ENCODE results near the gene SHCBP1. TPM values are rescaled to one million over a fixed set of nuclear protein-coding genes. Genes with fewer than 3 reads are reported as not detected.

The SHCBP1 gene
- total and polyA plus RNA-seq, 8 donors = 0.04 to 0.86 (median 0.43) TPM; not detected in 1

GRCh38 chr16:46613352-46613751, 7.8 kb downstream of the SHCBP1 start:
- H3K36me3 ChIP-seq = no peaks in the 10 kb centered on the region
- DNase-seq (no peak), FAIRE-seq (no peak), ATAC-seq (no peak)
- intact Hi-C loops (cut with DNase I) = no loop called here
- no peaks in the 10 kb centered on the region for H3K27me3 ChIP-seq
- no peak overlapping the region for H3K27ac ChIP-seq
- no peak overlapping the region for H3K4me3 ChIP-seq
- no peak for TF ChIP-seq CTCF (IDR thresholded peaks at IDR 0.05)
- no peaks in the 10 kb centered on the region for H3K9me3 ChIP-seq
- H3K4me1 ChIP-seq = no peaks in the 10 kb centered on the region
- WGBS, 2 donors = 86 to 90% methylated on average over 2 of the region's 2 CpGs

- H3K27ac ChIP-seq = no peak overlapping the region
- 65 to 88% methylated on average over 3 of the region's 3 CpGs for WGBS, 2 donors
- H3K4me3 ChIP-seq = no peak overlapping the region
- no peaks in the 10 kb centered on the region for H3K36me3 ChIP-seq
- no peak for TF ChIP-seq CTCF (IDR thresholded peaks at IDR 0.05)
- DNase-seq (no peak), ATAC-seq (no peak), FAIRE-seq (no peak)
- intact Hi-C loops (cut with DNase I) = no loop called here
- H3K27me3 ChIP-seq = no peaks in the 10 kb centered on the region
- no peaks in the 10 kb centered on the region for H3K4me1 ChIP-seq
- no peaks in the 10 kb centered on the region for H3K9me3 ChIP-seq
These were observed 9.1 kb downstream of the SHCBP1 start for GRCh38 chr16:46612121-46612520.

GRCh38 chr16:46607529-46607928, 13.7 kb downstream of the SHCBP1 start:
- no peaks in the 10 kb centered on the region for H3K36me3 ChIP-seq
- no peaks in the 10 kb centered on the region for H3K27me3 ChIP-seq
- 39 to 56% methylated on average over 1 of the region's 1 CpG for WGBS, 2 donors
- no peak overlapping the region for H3K27ac ChIP-seq
- FAIRE-seq (peak; percentile 47), DNase-seq (no peak), ATAC-seq (peak in 2 of 4 donors; percentile 56 to 60)
- H3K9me3 ChIP-seq = no peaks in the 10 kb centered on the region
- intact Hi-C loops (cut with DNase I) = no loop called here
- H3K4me1 ChIP-seq = no peaks in the 10 kb centered on the region
- TF ChIP-seq CTCF (IDR thresholded peaks at IDR 0.05) = peak in 2 of 4 donors; percentile 15 to 17
- H3K4me3 ChIP-seq = no peak overlapping the region

GRCh38 chr16:46606231-46606630, 14.9 kb downstream of the SHCBP1 start:
- DNase-seq = no peak
- Histone ChIP-seq H3K4me3 (no peak overlapping the region), H3K27me3 (no peaks in the 10 kb centered on the region), H3K27ac (no peak overlapping the region), H3K4me1 (no peaks in the 10 kb centered on the region), H3K9me3 (no peaks in the 10 kb centered on the region), H3K36me3 (no peaks in the 10 kb centered on the region)
- ATAC-seq = no peak
- FAIRE-seq = no peak
- 76 to 85% methylated on average over 5 of the region's 5 CpGs for WGBS, 2 donors
- no peak for TF ChIP-seq CTCF (IDR thresholded peaks at IDR 0.05)
- intact Hi-C loops (cut with DNase I) = no loop called here

- intact Hi-C loops (cut with DNase I) = no loop called here
- Histone ChIP-seq H3K9me3 (no peaks in the 10 kb centered on the region), H3K27ac (no peak overlapping the region), H3K4me3 (no peak overlapping the region), H3K27me3 (no peaks in the 10 kb centered on the region), H3K36me3 (no peaks in the 10 kb centered on the region), H3K4me1 (no peaks in the 10 kb centered on the region)
- FAIRE-seq (no peak), DNase-seq (no peak), ATAC-seq (no peak)
- no peak for TF ChIP-seq CTCF (IDR thresholded peaks at IDR 0.05)
- 96 to 100% methylated on average over 1 of the region's 1 CpG for WGBS, 2 donors
These were observed 29.9 kb downstream of the SHCBP1 start for GRCh38 chr16:46591257-46591656.
